DMS114 treated with DMSO at 0.1 percent for 48 hours (cell line): ENCODE measurements around the gene RGS17.
"Not testable (repeated sequence)": the region's sequence is repeated elsewhere in the genome, so short reads cannot be mapped to it uniquely, and the experiment has no call there.

ENCODE experiments used
- DNase-seq: peaks from one replicate; lab custom pipeline; 2025; ENCODE audit not compliant: unreplicated experiment; lab: John Stamatoyannopoulos, UW

RGS17 gene

GRCh38 chr6:153038378-153039057, 92.6 kb downstream of the RGS17 start:
- no peak for DNase-seq

- DNase-seq = no peak
Measured at GRCh38 chr6:153034139-153034538, 96.9 kb downstream of the RGS17 start.

GRCh38 chr6:153032255-153032882, 98.7 kb downstream of the RGS17 start:
- no peak for DNase-seq

- DNase-seq = no peak
Measured at GRCh38 chr6:153031335-153031955, 99.6 kb downstream of the RGS17 start.

- DNase-seq = no peak
Measured at GRCh38 chr6:153028963-153029362, 102.1 kb downstream of the RGS17 start.

GRCh38 chr6:153028286-153028685, 102.8 kb downstream of the RGS17 start:
- DNase-seq = no peak

- no peak for DNase-seq
Measured at GRCh38 chr6:153027480-153027879, 103.6 kb downstream of the RGS17 start.

GRCh38 chr6:153024709-153025017, 106.4 kb downstream of the RGS17 start:
- DNase-seq = no peak

GRCh38 chr6:153023977-153024708, 106.9 kb downstream of the RGS17 start:
- DNase-seq = peak; percentile 28

GRCh38 chr6:153018355-153018754, 112.7 kb downstream of the RGS17 start:
- DNase-seq = no peak

GRCh38 chr6:153016846-153017245, 114.2 kb downstream of the RGS17 start:
- DNase-seq = no peak

- no peak for DNase-seq
Measured at GRCh38 chr6:153015094-153015640, 115.9 kb downstream of the RGS17 start.

- no peak for DNase-seq
Measured at GRCh38 chr6:153013438-153013837, 117.6 kb downstream of the RGS17 start.

- DNase-seq = no peak
Measured at GRCh38 chr6:153012856-153013255, 118.2 kb downstream of the RGS17 start.

- DNase-seq = no peak
Measured at GRCh38 chr6:153003366-153003690, 127.8 kb downstream of the RGS17 start.

GRCh38 chr6:153002613-153003365, 128.3 kb downstream of the RGS17 start, which contains the start of gene MTRF1L:
Gene MTRF1L, minus strand, starts transcription at chr6:153002709. Its CDS starts 24 bp downstream, at chr6:153002685.
- DNase-seq = peak; percentile 80

- DNase-seq = no peak
Measured at GRCh38 chr6:153001767-153002612, 129.1 kb downstream of the RGS17 start.

- not testable (repeated sequence) for DNase-seq
Measured at GRCh38 chr6:153000790-153001189, 130.3 kb downstream of the RGS17 start.

GRCh38 chr6:153000243-153000642, 130.8 kb downstream of the RGS17 start:
- DNase-seq = no peak

GRCh38 chr6:152999538-152999937, 131.5 kb downstream of the RGS17 start:
- DNase-seq = not testable (repeated sequence)
